NCI-H2196 treated with DMSO at 0.1 percent for 48 hours (cell line): ENCODE measurements around the gene ADGRL3.

ENCODE experiments used
- DNase-seq: peaks from one replicate; lab custom pipeline; 2025; ENCODE audit not compliant: unreplicated experiment; lab: John Stamatoyannopoulos, UW

The ADGRL3 gene

DNA sequence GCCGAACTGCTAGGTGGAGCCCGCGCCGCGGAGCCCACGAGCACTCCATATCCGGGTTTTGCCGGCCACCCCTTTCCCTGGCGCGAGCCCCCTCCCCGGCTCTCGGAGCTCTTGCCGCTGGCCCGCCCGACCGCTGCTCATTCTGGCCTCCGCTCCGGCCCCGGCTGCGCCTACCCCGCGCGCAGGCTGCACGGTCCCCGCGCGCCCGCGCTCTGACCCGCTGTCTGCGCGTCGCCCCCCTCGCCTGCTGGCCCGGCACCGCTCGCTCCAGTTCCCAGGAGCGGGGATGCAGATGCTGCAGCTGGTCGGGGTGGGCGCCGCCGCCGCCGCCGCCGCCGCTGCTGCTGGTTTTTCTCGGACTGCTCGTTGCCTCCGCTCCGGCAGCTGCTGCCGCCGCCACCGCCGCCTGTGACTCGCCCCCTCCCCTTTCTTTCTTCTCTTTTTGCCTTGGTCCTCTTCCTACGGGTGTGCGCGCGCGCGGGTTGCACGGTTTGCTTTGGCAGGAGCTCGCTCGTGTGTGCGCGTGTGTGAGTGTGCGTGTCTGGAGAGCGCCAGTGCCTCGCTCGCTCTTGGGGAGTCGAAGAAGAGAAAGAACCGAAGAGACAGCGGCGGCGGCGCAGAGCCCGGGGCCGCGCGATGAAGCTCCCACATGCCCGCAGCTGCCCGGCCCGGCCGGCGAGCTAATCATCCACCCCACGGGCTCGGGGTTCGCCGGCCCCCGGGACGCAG is at the start of gene ADGRL3:
Gene ADGRL3, plus strand, starts transcription at position 140 of the 729 bp plus-strand sequence.
- DNase-seq, result no peak

DNA sequence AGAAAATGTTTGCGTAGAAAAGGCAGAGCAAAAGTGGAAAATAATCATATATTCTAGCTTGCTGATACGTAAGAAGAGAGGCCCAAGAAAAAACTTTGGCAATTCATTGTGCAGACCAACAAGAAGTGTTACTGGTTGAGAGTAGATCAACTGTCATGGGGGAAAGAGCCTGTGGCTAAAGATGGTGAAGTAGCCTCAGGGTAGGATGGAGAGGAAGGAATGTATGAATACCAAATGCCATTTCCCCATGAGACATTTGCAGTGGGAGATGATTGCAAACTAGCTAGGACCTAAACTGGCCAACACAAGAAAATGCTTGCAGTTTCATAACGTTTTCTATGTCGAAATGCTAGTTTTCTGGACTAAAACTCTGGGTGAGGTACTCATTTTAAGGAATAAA is 47.7 kb upstream of the ADGRL3 start:
- no peak for DNase-seq

- DNase-seq, result no peak
Measured at GRCh38 chr4:61160478-61160877, 39.6 kb upstream of the ADGRL3 start.

DNA sequence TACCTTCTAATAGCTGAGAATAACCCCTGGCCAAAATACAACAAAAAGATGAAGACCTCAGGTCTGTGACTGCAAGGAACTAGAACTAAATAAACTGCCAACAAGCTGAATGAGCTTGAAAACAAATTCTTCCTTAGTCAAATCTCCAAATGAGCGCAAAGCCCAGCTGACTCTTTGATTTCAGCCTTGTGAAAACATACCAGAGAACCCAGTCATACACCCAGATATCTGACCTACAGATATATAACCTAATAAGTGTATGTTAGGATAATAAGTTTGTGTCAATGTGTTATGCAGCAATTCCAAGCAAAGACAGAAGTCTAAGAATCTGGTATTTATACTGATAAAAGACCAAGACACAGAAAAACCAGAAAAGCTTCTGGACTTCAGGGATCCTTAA is 38.0 kb upstream of the ADGRL3 start:
- no peak for DNase-seq

DNA sequence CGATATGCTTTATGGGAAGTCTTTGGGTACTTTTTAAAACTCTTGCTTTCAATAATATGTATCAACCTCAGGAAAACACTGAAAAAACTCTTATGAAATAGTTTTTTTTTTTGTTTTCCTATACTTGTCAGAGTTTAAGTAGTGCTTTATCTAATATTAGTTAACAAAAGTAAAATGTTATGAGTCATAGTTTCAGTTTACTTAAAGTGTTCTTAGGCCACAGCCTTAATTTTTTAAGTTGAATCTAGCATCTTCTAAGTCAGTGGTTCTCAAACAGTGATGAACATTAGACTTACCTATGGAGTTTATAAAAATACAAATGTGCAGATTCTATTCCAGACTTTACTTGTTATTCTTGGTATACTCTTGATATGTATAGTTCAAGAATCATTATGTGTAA is 26.3 kb upstream of the ADGRL3 start:
- DNase-seq, result no peak

GRCh38 chr4:61175495-61175894 is 24.6 kb upstream of the ADGRL3 start:
- no peak for DNase-seq

GRCh38 chr4:61177367-61177766 is 22.8 kb upstream of the ADGRL3 start:
- DNase-seq, result no peak

- DNase-seq, result no peak
Measured at GRCh38 chr4:61180405-61180804, 19.7 kb upstream of the ADGRL3 start.

GRCh38 chr4:61182915-61183314 is 17.2 kb upstream of the ADGRL3 start:
- no peak for DNase-seq

DNA sequence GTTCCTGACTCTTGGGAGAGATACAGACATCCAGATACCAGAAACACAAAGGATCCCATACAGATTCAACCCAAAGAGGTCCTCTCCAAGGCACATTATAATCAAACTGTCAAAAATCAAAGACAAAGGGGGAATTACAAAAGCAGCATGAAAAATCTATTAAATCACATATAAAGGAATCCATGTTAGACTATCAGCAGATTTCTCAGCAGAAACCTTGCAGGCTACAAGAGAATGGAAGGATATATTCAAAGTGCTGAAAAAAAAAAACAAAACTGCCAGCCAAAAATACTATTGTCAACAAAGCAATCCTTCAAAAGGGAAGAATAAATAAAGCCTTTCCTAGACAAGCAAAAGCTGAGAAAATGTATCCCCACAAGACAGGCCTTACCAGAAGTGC is 14.8 kb upstream of the ADGRL3 start:
- no peak for DNase-seq

DNA sequence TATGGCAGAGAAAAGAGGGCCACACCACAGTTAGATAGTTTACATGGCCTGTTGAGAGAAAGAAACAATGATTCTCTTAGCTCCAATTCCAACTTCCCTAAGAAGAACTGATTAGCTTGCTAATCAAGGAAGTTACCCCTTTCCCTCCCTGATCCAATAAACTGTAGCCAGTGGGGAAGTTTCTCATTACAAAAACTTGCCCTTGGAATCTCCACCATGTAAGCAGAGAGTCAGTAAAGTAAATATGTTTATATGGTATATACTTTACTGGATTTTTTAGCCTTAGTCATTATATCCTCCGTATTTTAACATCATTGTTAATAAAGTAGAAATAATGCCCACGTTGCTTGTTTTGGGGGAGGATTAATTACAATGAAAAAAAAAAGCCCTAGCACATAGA is 7.7 kb upstream of the ADGRL3 start:
- DNase-seq, result no peak

GRCh38 chr4:61193863-61194262 is 6.3 kb upstream of the ADGRL3 start:
- no peak for DNase-seq

DNA sequence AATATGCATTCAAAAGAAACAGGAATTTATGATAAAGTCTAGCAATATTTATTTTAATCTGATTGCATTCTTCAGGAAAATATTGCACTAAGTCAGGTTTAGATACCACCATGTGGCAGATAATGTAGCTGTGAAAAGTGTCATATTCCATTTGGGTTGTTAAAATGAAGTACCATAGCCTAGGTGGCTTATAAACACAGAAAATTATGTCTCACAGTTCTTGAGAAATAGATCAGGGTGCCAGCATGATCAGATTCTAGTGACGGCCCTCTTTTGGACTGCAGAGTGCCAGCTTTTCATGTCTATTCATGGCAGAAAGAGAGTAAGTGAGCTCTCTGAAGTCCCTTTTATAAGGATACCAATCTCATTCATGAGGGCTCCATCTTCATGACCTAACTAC is 5.6 kb upstream of the ADGRL3 start:
- DNase-seq, result no peak

DNA sequence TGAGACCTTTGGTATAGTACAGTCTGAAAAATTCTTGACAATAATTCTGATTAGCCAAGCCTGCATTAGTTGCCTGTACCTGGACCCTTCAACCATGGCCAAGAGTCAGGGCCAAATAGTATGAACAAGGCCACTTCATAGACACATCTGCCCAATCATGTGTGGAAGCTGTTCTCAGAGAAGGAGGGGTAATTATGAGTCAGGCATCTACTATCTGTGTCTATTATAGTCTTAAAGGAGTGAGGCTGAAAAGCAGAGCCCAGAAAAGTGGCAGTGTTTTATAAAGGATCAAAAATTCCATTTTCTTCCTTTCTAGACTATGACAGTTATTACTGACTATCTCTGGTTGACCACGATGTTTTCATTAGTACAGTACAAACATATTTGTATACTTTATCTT is 5.0 kb upstream of the ADGRL3 start:
- DNase-seq, result no peak

- DNase-seq, result no peak
Measured at GRCh38 chr4:61198686-61199085, 1.4 kb upstream of the ADGRL3 start.

DNA sequence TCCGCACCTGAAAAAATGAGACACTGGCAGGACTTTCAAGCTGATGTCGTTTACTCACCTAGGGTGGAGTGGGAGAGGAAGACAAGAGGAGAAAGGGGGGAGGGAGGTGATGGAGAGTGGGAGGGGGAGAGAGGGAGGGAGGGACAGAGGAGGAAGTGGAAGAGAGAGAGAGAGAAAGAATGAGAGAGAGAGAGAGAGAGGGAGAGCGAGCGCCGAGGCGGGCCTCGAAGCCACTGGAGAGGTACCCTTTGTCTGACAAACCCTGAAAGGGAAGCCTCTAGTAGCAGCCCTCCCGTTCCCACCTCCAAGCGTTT is 296 bp upstream of the ADGRL3 start:
- DNase-seq, result no peak

DNA sequence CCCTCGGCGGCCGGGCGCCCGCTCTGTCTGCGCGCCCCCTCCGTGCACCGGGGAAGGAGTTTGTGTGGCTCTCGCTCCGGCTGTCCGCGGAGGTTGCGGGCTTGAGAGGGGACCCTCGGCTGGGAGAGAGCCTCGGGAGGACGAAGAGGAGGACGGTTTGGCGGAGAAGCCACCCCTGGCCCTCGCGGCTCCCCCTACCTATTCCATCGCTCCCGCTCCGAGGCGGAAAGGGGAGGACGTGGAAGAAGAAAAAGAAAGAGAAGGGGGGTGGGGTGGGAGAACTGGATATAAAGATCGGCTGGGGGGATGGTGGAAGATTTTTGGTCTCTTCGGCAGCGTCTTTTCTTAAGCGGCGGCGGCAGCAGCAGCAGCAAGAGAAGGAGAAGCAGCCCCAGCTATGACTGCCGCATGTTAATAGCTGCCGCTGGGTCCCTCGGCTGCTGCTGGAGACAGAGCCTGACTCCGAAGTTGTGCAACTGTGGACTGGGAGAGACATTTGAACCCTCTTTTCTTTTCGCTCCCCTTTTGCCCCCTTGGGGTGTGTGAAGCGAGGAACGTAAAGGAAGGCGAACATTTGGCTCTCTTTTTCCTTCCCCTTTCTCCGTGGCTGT is 895 bp downstream of the ADGRL3 start:
- no peak for DNase-seq

DNA sequence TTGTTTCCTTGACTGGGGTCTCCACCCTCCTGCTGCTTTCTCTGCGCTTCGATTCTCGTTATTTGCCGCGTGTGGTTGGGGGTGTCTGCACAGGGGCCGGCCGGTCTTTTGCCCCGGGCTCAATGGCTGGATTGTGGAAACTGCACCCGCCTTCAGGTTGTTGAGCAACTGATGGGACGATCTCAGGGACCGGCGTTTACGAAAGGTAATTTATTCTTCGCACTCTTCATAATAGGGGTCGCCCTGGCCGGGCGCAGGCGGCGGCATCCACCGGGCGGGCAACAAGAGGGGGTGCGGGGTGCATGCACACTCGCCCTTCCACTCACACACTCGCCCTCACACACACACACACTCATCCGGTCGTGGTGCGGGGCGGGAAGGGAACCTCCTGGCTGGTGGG is 1.4 kb downstream of the ADGRL3 start:
- DNase-seq, result no peak

DNA sequence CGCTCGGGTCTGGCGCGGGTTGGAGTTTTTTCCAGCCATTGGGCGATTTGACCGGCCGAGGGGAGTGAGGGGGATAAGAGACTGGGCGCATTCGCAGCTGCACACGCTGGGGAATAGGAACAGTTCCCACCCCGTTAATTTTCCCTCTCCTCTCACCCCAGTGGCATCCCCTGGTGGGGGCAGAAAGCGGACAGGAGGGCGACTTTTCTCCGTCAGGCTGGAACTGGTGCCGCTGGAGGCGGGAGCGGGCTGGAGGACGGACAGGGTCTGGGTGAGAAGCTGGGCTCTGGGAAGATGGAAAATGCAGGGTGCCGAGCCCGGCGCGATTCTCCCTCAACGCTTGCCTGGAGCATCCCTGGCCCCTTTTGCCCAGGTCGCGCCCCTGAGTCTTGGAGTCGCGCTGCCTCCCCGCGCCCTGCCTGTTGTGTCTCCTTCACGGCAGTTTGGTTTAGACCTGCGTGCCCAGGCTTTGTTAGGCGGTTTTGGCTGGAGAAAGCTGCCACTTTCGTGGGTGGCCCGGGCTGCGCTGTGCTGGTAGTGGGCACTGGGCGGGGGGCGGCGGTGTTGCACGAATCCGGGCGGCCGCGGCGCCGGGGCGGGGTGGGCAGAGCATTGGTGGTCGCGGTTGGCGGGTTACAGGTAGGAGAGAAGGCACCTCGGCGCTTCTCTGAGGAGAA is 2.0 kb downstream of the ADGRL3 start:
- DNase-seq, result no peak

- DNase-seq, result no peak
Measured at GRCh38 chr4:61202638-61203435, 2.7 kb downstream of the ADGRL3 start.

DNA sequence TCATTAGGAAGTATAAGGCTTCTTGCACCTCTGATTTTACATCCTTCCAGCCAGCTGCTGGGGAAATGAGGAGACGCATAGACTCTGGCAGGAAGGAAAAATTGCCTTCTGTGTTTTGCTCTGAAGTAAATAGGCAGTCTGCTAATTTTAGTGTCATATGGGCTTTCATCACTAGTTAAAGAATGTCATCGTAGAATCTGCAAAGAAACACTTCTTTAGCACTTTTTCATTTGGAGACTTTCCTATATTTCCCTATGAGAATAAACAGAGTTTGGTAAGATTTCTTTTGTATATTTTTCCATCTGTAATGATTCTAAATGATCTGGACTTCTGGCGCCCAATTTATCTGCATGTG is 3.3 kb downstream of the ADGRL3 start:
- no peak for DNase-seq
